ENCODE data around the gene RWDD3. TPM values are rescaled to one million over a fixed set of nuclear protein-coding genes. Genes with fewer than 3 reads are reported as not detected.

RWDD3 gene
- total RNA-seq, 2 experiments from 2014 or later: 14.3 to 14.5 TPM

GRCh38 chr1:95230256-95230655 lies 3.8 kb upstream of the RWDD3 start:
- H3K27me3 Mint-ChIP-seq: peaks cover 41% of the 10 kb centered on the region
- peak overlapping the region; percentile 21 for H3K4me3 Mint-ChIP-seq
- POLR2A ChIA-PET: no interaction called here

DNA sequence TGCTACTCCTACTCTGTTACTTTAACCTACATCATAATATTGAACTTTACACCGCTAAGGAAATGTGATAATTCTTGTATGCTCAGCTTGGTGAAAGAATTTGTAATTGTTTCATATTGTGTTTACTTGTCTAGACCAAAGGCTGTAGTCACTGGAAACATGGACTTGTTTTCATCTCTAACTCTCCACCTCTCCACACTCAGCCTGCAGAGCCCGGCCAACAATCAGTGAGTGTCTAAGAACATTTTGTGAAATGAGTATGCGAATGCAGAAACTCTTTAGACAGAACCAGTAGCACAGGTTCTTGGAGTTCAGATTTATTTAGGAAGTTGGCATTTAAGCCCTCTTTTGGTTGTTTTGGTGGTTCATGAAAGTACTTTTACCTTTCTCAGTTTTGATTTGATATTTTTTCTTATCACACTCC lies 3.2 kb upstream of the RWDD3 start:
- Mint-ChIP-seq H3K4me3 (no peak overlapping the region), H3K27me3 (peaks cover 41% of the 10 kb centered on the region), H3K27ac (no peak overlapping the region), H3K4me1 (ENCODE audit: low read depth) (peaks cover 22% of the 10 kb centered on the region), H3K9me3 (no peaks in the 10 kb centered on the region), H3K36me3 (ENCODE audit: low read depth) (peaks cover 8% of the 10 kb centered on the region)
- no peak for ATAC-seq (ENCODE audit: poor library complexity)
- Histone ChIP-seq H3K4me1 (ENCODE audit: insufficient read depth, low read length) (peaks cover 20% of the 10 kb centered on the region), H3K27ac (ENCODE audit: low read depth in 1 of 2, low read length in 2 of 2) (no peak overlapping the region), H3K4me3 (ENCODE audit: low read length) (no peak overlapping the region), H3K9me3 (ENCODE audit: control insufficient read depth in 1 of 2, insufficient read depth in 1 of 2, low read length in 2 of 2) (no peaks in the 10 kb centered on the region), H3K36me3 (ENCODE audit: insufficient read depth, low read length) (no peaks in the 10 kb centered on the region), H3K27me3 (ENCODE audit: control insufficient read depth in 1 of 2, insufficient read depth in 2 of 2, low read length in 2 of 2) (no peaks in the 10 kb centered on the region)
- no peak for TF ChIP-seq CTCF (IDR thresholded peaks at IDR 0.05)
- ChIA-PET CTCF (interaction anchor here (0.6 kb wide), 1 partner anchor 149 kb away, joined by 3 read pairs; no protein-coding TSS in a partner anchor), POLR2A (no interaction called here)
- intact Hi-C loops (cut with DNase I, micrococcal nuclease): loop anchor here (5.0 to 10.0 kb wide), 5 partner anchors 143 to 1883 kb away; partner anchors contain the start of genes ABCD3 (in 1 of the 2) and DR1 (in 1 of the 2)
- no peak for DNase-seq

More at GRCh38 chr1:95230256-95230655, 3.8 kb upstream of the RWDD3 start:
- H3K4me1 Mint-ChIP-seq (ENCODE audit: low read depth): peaks cover 19% of the 10 kb centered on the region
- peaks cover 5% of the 10 kb centered on the region for H3K36me3 Mint-ChIP-seq (ENCODE audit: low read depth)
- H3K27ac Mint-ChIP-seq: no peak overlapping the region
- H3K27ac ChIP-seq (ENCODE audit: low read depth in 1 of 2, low read length in 2 of 2): no peak overlapping the region
- peaks cover 15% of the 10 kb centered on the region for H3K4me1 ChIP-seq (ENCODE audit: insufficient read depth, low read length)
- no peaks in the 10 kb centered on the region for H3K9me3 ChIP-seq (ENCODE audit: control insufficient read depth in 1 of 2, insufficient read depth in 1 of 2, low read length in 2 of 2)
- no peaks in the 10 kb centered on the region for H3K27me3 ChIP-seq (ENCODE audit: control insufficient read depth in 1 of 2, insufficient read depth in 2 of 2, low read length in 2 of 2)
- TF ChIP-seq CTCF (IDR thresholded peaks at IDR 0.05): no peak
- no peaks in the 10 kb centered on the region for H3K9me3 Mint-ChIP-seq
- DNase-seq (no peak), ATAC-seq (ENCODE audit: poor library complexity) (no peak)
- CTCF ChIA-PET: no interaction called here
- intact Hi-C loops (cut with DNase I, micrococcal nuclease): loop anchor here (5.0 to 10.0 kb wide), 5 partner anchors 143 to 1883 kb away; partner anchors contain the start of genes ABCD3 (in 1 of the 2) and DR1 (in 1 of the 2)
- no peaks in the 10 kb centered on the region for H3K36me3 ChIP-seq (ENCODE audit: insufficient read depth, low read length)
- no peak overlapping the region for H3K4me3 ChIP-seq (ENCODE audit: low read length)

DNA sequence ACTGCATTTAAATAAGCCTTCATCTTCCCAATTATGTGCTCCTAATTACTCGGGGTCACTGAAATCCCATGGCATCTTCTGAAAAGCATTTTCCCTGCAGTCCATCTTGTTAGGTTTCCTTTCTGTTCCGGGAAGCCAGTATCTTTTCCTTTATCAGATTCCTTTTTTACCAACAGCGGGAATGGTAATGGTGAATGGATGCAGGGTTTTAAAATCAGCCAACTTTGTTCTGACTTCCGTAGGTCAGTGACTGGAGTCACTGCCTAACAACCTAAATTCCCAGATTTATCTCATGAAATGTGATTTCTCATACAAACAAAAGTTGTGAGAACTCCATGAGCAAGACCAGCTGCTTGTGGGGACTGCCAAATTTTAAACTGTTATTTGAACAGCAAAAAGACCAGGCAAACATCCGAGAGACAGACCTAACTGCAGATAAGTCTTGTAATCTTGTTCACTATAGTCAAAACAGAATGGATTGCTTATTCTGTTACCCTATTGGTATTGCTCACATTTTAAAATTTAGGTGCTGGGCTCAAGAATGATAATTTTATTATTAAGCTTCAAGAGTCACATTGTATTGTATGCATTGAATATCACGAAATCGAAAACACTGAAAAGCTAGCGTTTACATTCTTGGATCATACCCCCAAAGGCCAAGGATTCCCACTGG lies 1.2 kb upstream of the RWDD3 start:
- no peaks in the 10 kb centered on the region for H3K36me3 ChIP-seq (ENCODE audit: insufficient read depth, low read length)
- Mint-ChIP-seq H3K4me3 (peak overlapping the region; percentile 95), H3K27ac (peak overlapping the region; percentile 86), H3K36me3 (ENCODE audit: low read depth) (peaks cover 22% of the 10 kb centered on the region), H3K4me1 (ENCODE audit: low read depth) (peaks cover 40% of the 10 kb centered on the region), H3K27me3 (peaks cover 31% of the 10 kb centered on the region), H3K9me3 (no peaks in the 10 kb centered on the region)
- peaks cover 22% of the 10 kb centered on the region for H3K4me1 ChIP-seq (ENCODE audit: insufficient read depth, low read length)
- H3K4me3 ChIP-seq (ENCODE audit: low read length): peak overlapping the region; percentile 85
- no peak for ATAC-seq (ENCODE audit: poor library complexity)
- H3K9me3 ChIP-seq (ENCODE audit: control insufficient read depth in 1 of 2, insufficient read depth in 1 of 2, low read length in 2 of 2): no peaks in the 10 kb centered on the region
- no peak overlapping the region for H3K27ac ChIP-seq (ENCODE audit: low read depth in 1 of 2, low read length in 2 of 2)
- CTCF ChIA-PET: interaction anchor here (1.6 to 2.1 kb wide), 4 partner anchors 16 to 379 kb away, joined by 4 to 26 read pairs (median 12); partner anchors contain the start of genes ALG14 and CNN3
- intact Hi-C loops (cut with DNase I, micrococcal nuclease): loop anchor here (2.0 to 10.0 kb wide), 6 partner anchors 145 to 1885 kb away; partner anchors contain the start of genes ALG14 (in 2 of the 2), ABCD3 (in 1 of the 2) and DR1 (in 1 of the 2)
- TF ChIP-seq CTCF (IDR thresholded peaks at IDR 0.05): no peak
- DNase-seq: no peak
- POLR2A ChIA-PET: interaction anchor here (1.1 to 2.6 kb wide), 5 partner anchors 9 to 189 kb away, joined by 3 to 56 read pairs (median 4); partner anchors contain the start of genes ALG14 and TLCD4
- no peaks in the 10 kb centered on the region for H3K27me3 ChIP-seq (ENCODE audit: control insufficient read depth in 1 of 2, insufficient read depth in 2 of 2, low read length in 2 of 2)
